Glomerular endothelial cell (primary cell): Measurements from ENCODE around the gene CLOCK. TPM values are rescaled to one million over a fixed set of nuclear protein-coding genes. Genes with fewer than 3 reads are reported as not detected.

Source experiments
- DNase-seq: peaks from one replicate; pipeline ENCODE4 v3.0.0-alpha.2; 2011; ENCODE audit warnings: low read depth, low spot score; ENCODE audit errors: extremely low read depth
- total RNA-seq: library from RNA; depleted of rRNA; stranded (reverse); fragments of >200 nt; gene quantifications from 2 replicates; pipeline ENCODE4 v1.2.3, GENCODE V29; 2015

The CLOCK gene
- total RNA-seq, 1 donor from 2014 or later = 23.8 TPM

- no peak for DNase-seq
Measured at GRCh38 chr4:55431710-55432336, 114.9 kb downstream of the CLOCK start.

GRCh38 chr4:55424791-55425190 lies 121.9 kb downstream of the CLOCK start:
- no peak for DNase-seq

- DNase-seq = no peak
Measured at GRCh38 chr4:55416176-55416575, 130.5 kb downstream of the CLOCK start.

- no peak for DNase-seq
Measured at GRCh38 chr4:55411621-55412020, 135.1 kb downstream of the CLOCK start.

- no peak for DNase-seq
Measured at GRCh38 chr4:55410431-55410830, 136.3 kb downstream of the CLOCK start.

- DNase-seq = no peak
Measured at GRCh38 chr4:55409468-55410171, 137.1 kb downstream of the CLOCK start.

- DNase-seq = no peak
Measured at GRCh38 chr4:55407764-55408163, 138.9 kb downstream of the CLOCK start.

GRCh38 chr4:55407119-55407518 lies 139.6 kb downstream of the CLOCK start:
- no peak for DNase-seq

GRCh38 chr4:55406545-55406944 lies 140.2 kb downstream of the CLOCK start:
- DNase-seq = no peak

- no peak for DNase-seq
Measured at GRCh38 chr4:55405073-55405472, 141.6 kb downstream of the CLOCK start.

GRCh38 chr4:55399581-55399980 lies 147.1 kb downstream of the CLOCK start:
- no peak for DNase-seq

- DNase-seq = no peak
Measured at GRCh38 chr4:55398966-55399365, 147.7 kb downstream of the CLOCK start.

GRCh38 chr4:55398461-55398860 lies 148.2 kb downstream of the CLOCK start:
- DNase-seq = no peak

- no peak for DNase-seq
Measured at GRCh38 chr4:55397520-55398321, 149.0 kb downstream of the CLOCK start.

- no peak for DNase-seq
Measured at GRCh38 chr4:55397126-55397436, 149.6 kb downstream of the CLOCK start.

- DNase-seq = no peak
Measured at GRCh38 chr4:55396308-55397125, 150.2 kb downstream of the CLOCK start.

- DNase-seq = no peak
Measured at GRCh38 chr4:55395529-55396307, 151.0 kb downstream of the CLOCK start, which contains the start of gene TMEM165. TSS of gene TMEM165 (plus strand) at chr4:55395957. CDS start at chr4:55396190, 233 bp downstream.

- DNase-seq = no peak
Measured at GRCh38 chr4:55395218-55395528, 151.5 kb downstream of the CLOCK start.

- no peak for DNase-seq
Measured at GRCh38 chr4:55393461-55394320, 153.0 kb downstream of the CLOCK start.
